Prostate gland (tissue), 2 donors: Measurements from ENCODE around the gene RAI1.
"Not testable (repeated sequence)": the region's sequence is repeated elsewhere in the genome, so short reads cannot be mapped to it uniquely, and the experiment has no call there.

Experiments used
- CTCF ChIP-seq, 4 experiments: fragments of 200-600 bp in 2 of 4; fragments of 450-650 bp in 2 of 4; sonication (generic) in 2 of 4; IDR thresholded peaks; 1 replicate in 3 of 4; 2 replicates in 1 of 4; pipeline ENCODE4 v1.5.1; 2016 to 2019; ENCODE audit warnings: antibody characterized with exemption in 4 of 4, mild to moderate bottlenecking in 2 of 4, moderate library complexity in 2 of 4
- POLR2A ChIP-seq: fragments of 450-650 bp; IDR thresholded peaks from one replicate; pipeline ENCODE4 v1.6.1; 2016; ENCODE audit warnings: antibody characterized with exemption, mild to moderate bottlenecking
- POLR2AphosphoS5 ChIP-seq: sonication (generic); formaldehyde crosslinking; IDR thresholded peaks from one replicate; pipeline ENCODE4 v1.6.1; 2017; ENCODE audit warnings: antibody characterized with exemption

DNA sequence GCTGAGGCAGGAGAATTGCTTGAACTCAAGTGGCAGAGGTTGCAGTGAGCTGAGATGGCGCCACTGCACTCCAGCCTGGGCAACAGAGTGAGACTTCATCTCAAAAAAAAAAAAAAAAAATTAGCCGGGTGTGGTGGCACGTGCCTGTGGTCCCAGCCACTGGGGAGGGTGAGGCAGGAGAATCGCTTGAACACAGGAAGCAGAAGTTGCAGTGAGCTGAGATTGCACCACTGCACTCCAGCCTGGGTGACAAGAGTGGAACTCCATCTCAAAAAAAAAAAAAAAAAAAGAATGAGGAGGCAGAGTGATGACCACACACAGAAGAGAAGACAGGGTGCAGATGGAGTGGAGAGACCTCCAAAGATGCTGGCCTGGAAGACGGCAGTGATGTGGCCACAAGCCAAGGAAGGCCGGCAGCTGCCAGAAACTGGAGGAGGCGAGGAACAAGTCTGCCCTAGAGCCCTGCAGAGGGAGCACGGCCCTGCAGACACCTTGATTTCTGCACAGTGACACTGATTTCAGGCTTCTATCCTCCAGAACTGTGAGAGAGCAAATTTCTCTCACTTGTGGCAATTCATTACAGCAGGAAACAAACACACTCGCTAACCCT is 41.5 kb upstream of the RAI1 start:
- not testable (repeated sequence) for TF ChIP-seq CTCF (IDR thresholded peaks at IDR 0.05); POLR2A; POLR2AphosphoS5
